Tongue (tissue), 2 donors: ENCODE measurements around the gene XKR7. TPM values are rescaled to one million over a fixed set of nuclear protein-coding genes. Genes with fewer than 3 reads are reported as not detected.
"Not testable (repeated sequence)": the region's sequence is repeated elsewhere in the genome, so short reads cannot be mapped to it uniquely, and the experiment has no call there.

Experiments used
- DNase-seq: peaks from one replicate; pipeline ENCODE4 v3.0.0-alpha.2; 2015
- total RNA-seq: library from RNA; depleted of rRNA; stranded (reverse); fragments of >200 nt; gene quantifications from one replicate; pipeline ENCODE4 v1.2.3, GENCODE V29; 2014

The XKR7 gene
- under 0.01 TPM for total RNA-seq

GRCh38 chr20:31967830-31968249, at the start of gene XKR7:
Gene XKR7 (plus strand): TSS chr20:31968151. CDS start chr20:31968176, 25 bp downstream.
- DNase-seq: no peak

GRCh38 chr20:31918466-31919105, 49.4 kb upstream of the XKR7 start:
- DNase-seq: no peak

- no peak for DNase-seq
Observed at GRCh38 chr20:31919410-31920155, 48.4 kb upstream of the XKR7 start.

GRCh38 chr20:31920275-31920855, 47.6 kb upstream of the XKR7 start:
- DNase-seq: no peak

GRCh38 chr20:31921480-31921879, 46.5 kb upstream of the XKR7 start:
- not testable (repeated sequence) for DNase-seq

GRCh38 chr20:31922181-31922580, 45.8 kb upstream of the XKR7 start:
- no peak for DNase-seq

- no peak for DNase-seq
Observed at GRCh38 chr20:31922588-31922987, 45.4 kb upstream of the XKR7 start.

GRCh38 chr20:31923388-31924331, 44.3 kb upstream of the XKR7 start:
- no peak for DNase-seq

GRCh38 chr20:31924561-31924960, 43.4 kb upstream of the XKR7 start:
- DNase-seq: no peak

- DNase-seq: no peak
Observed at GRCh38 chr20:31925631-31926030, 42.3 kb upstream of the XKR7 start.

GRCh38 chr20:31926493-31926892, 41.5 kb upstream of the XKR7 start:
- no peak for DNase-seq

- no peak for DNase-seq
Observed at GRCh38 chr20:31927627-31928159, 40.3 kb upstream of the XKR7 start.

- not testable (repeated sequence) for DNase-seq
Observed at GRCh38 chr20:31929631-31930030, 38.3 kb upstream of the XKR7 start.

- no peak for DNase-seq
Observed at GRCh38 chr20:31930779-31931178, 37.2 kb upstream of the XKR7 start.

- no peak for DNase-seq
Observed at GRCh38 chr20:31933698-31934097, 34.3 kb upstream of the XKR7 start.

- DNase-seq: no peak
Observed at GRCh38 chr20:31934491-31934890, 33.5 kb upstream of the XKR7 start.

- DNase-seq: no peak
Observed at GRCh38 chr20:31934968-31935764, 32.8 kb upstream of the XKR7 start.

- no peak for DNase-seq
Observed at GRCh38 chr20:31936420-31936819, 31.5 kb upstream of the XKR7 start.

- DNase-seq: no peak
Observed at GRCh38 chr20:31937820-31938219, 30.1 kb upstream of the XKR7 start.

- DNase-seq: no peak
Observed at GRCh38 chr20:31939661-31940060, 28.3 kb upstream of the XKR7 start.

GRCh38 chr20:31943052-31943471, 24.9 kb upstream of the XKR7 start:
- DNase-seq: no peak
